Measurements from ENCODE around the gene ROPN1L.

DNA sequence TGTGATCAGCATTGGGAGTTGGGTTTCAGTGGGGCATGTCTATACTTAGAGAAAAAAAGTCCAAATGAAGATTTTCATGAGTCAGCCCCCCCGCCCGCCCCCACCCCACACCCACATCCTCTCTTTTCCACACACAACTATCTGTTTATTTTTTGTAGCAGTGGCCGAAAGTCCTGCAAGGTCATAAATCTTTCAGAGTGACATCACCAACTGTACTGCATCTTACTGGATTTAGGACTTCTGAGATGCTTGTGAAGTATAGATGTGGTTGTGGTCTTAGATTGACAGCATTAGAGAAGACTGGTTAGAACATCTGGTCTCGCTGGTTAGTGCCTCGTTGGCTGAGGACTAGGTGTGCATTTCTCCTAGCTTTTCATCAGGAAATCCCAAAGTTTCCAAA is 7.3 kb upstream of the ROPN1L start:
- TF ChIP-seq, protein P1, sequence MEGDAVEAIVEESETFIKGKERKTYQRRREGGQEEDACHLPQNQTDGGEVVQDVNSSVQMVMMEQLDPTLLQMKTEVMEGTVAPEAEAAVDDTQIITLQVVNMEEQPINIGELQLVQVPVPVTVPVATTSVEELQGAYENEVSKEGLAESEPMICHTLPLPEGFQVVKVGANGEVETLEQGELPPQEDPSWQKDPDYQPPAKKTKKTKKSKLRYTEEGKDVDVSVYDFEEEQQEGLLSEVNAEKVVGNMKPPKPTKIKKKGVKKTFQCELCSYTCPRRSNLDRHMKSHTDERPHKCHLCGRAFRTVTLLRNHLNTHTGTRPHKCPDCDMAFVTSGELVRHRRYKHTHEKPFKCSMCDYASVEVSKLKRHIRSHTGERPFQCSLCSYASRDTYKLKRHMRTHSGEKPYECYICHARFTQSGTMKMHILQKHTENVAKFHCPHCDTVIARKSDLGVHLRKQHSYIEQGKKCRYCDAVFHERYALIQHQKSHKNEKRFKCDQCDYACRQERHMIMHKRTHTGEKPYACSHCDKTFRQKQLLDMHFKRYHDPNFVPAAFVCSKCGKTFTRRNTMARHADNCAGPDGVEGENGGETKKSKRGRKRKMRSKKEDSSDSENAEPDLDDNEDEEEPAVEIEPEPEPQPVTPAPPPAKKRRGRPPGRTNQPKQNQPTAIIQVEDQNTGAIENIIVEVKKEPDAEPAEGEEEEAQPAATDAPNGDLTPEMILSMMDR (conservative IDR thresholded peaks at IDR 0.05 in 1 of 2, IDR thresholded peaks at IDR 0.05 in 1 of 2; ENCODE audit: extremely low read depth in 1 of 2, insufficient read depth in 1 of 2, low read depth in 1 of 2, low read length in 2 of 2): no peak
- no peak for TF ChIP-seq EZH2 (IDR thresholded peaks at IDR 0.05; ENCODE audit: borderline replicate concordance, low read length)
